Measurements from ENCODE around the gene PXT1. TPM values are rescaled to one million over a fixed set of nuclear protein-coding genes. Genes with fewer than 3 reads are reported as not detected.

Gene PXT1
- total and polyA plus RNA-seq, 9 of the 15 experiments (the other 6 are each of a cell fraction or from before 2014, with no cell fraction given): 0.09 to 0.11 (median 0.10) TPM; not detected in 5

DNA sequence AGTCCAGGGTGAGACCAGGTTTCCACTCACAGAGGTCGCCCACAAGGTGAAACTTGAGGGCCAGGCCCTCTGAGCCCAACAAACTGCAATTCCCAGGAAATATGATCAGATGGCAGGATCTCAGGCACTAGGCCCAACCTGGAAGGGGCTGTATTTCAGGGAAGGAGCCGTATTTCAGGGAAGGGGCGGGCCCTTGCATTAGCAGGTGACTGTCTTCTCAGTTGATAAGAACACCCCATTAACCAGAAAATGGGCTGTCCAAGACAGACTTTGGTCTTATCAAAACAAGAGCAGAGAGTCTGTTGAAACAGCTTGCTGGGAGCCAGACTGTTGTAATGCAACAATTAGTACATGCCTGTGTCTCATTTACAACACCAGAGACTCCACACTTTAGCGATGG is 95.0 kb downstream of the PXT1 start (continued):
- TF ChIP-seq ZNF75A (CRISPR knock-in tag; IDR thresholded peaks at IDR 0.05): no peak
- peak; percentile 90 for TF ChIP-seq ARID1B (IDR thresholded peaks at IDR 0.05)
- TF ChIP-seq, protein P1, sequence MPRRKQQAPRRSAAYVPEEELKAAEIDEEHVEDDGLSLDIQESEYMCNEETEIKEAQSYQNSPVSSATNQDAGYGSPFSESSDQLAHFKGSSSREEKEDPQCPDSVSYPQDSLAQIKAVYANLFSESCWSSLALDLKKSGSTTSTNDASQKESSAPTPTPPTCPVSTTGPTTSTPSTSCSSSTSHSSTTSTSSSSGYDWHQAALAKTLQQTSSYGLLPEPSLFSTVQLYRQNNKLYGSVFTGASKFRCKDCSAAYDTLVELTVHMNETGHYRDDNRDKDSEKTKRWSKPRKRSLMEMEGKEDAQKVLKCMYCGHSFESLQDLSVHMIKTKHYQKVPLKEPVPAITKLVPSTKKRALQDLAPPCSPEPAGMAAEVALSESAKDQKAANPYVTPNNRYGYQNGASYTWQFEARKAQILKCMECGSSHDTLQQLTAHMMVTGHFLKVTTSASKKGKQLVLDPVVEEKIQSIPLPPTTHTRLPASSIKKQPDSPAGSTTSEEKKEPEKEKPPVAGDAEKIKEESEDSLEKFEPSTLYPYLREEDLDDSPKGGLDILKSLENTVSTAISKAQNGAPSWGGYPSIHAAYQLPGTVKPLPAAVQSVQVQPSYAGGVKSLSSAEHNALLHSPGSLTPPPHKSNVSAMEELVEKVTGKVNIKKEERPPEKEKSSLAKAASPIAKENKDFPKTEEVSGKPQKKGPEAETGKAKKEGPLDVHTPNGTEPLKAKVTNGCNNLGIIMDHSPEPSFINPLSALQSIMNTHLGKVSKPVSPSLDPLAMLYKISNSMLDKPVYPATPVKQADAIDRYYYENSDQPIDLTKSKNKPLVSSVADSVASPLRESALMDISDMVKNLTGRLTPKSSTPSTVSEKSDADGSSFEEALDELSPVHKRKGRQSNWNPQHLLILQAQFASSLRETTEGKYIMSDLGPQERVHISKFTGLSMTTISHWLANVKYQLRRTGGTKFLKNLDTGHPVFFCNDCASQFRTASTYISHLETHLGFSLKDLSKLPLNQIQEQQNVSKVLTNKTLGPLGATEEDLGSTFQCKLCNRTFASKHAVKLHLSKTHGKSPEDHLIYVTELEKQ (CRISPR knock-in tag; IDR thresholded peaks at IDR 0.05): no peak
- TF ChIP-seq, protein P2, sequence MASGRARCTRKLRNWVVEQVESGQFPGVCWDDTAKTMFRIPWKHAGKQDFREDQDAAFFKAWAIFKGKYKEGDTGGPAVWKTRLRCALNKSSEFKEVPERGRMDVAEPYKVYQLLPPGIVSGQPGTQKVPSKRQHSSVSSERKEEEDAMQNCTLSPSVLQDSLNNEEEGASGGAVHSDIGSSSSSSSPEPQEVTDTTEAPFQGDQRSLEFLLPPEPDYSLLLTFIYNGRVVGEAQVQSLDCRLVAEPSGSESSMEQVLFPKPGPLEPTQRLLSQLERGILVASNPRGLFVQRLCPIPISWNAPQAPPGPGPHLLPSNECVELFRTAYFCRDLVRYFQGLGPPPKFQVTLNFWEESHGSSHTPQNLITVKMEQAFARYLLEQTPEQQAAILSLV (tag; IDR thresholded peaks at IDR 0.05): no peak
- TF ChIP-seq LCOR (CRISPR knock-in tag; IDR thresholded peaks at IDR 0.05): peak; percentile 86
- TF ChIP-seq, protein P3, sequence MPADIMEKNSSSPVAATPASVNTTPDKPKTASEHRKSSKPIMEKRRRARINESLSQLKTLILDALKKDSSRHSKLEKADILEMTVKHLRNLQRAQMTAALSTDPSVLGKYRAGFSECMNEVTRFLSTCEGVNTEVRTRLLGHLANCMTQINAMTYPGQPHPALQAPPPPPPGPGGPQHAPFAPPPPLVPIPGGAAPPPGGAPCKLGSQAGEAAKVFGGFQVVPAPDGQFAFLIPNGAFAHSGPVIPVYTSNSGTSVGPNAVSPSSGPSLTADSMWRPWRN (IDR thresholded peaks at IDR 0.05; ENCODE audit: low read depth): no peak
- TF ChIP-seq HNRNPL (IDR thresholded peaks at IDR 0.05; ENCODE audit: low read depth, low read length): no peak
- TF ChIP-seq GTF2A2 (tag; IDR thresholded peaks at IDR 0.05): no peak
- TF ChIP-seq SIX5 (IDR thresholded peaks at IDR 0.05; ENCODE audit: borderline replicate concordance in 1 of 2, insufficient read depth in 1 of 2, low read depth in 1 of 2, low read length in 2 of 2): no peak
- TF ChIP-seq, protein P4, sequence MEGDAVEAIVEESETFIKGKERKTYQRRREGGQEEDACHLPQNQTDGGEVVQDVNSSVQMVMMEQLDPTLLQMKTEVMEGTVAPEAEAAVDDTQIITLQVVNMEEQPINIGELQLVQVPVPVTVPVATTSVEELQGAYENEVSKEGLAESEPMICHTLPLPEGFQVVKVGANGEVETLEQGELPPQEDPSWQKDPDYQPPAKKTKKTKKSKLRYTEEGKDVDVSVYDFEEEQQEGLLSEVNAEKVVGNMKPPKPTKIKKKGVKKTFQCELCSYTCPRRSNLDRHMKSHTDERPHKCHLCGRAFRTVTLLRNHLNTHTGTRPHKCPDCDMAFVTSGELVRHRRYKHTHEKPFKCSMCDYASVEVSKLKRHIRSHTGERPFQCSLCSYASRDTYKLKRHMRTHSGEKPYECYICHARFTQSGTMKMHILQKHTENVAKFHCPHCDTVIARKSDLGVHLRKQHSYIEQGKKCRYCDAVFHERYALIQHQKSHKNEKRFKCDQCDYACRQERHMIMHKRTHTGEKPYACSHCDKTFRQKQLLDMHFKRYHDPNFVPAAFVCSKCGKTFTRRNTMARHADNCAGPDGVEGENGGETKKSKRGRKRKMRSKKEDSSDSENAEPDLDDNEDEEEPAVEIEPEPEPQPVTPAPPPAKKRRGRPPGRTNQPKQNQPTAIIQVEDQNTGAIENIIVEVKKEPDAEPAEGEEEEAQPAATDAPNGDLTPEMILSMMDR (IDR thresholded peaks at IDR 0.05 in 2 of 3, conservative IDR thresholded peaks at IDR 0.05 in 1 of 3; ENCODE audit: insufficient read depth in 2 of 3, low read depth in 1 of 3, low read length in 3 of 3): no peak
- peak; percentile 53; the same call in 1 of the 2 replicates for TF ChIP-seq SMARCE1 (IDR thresholded peaks at IDR 0.05)
- TF ChIP-seq, protein P5, sequence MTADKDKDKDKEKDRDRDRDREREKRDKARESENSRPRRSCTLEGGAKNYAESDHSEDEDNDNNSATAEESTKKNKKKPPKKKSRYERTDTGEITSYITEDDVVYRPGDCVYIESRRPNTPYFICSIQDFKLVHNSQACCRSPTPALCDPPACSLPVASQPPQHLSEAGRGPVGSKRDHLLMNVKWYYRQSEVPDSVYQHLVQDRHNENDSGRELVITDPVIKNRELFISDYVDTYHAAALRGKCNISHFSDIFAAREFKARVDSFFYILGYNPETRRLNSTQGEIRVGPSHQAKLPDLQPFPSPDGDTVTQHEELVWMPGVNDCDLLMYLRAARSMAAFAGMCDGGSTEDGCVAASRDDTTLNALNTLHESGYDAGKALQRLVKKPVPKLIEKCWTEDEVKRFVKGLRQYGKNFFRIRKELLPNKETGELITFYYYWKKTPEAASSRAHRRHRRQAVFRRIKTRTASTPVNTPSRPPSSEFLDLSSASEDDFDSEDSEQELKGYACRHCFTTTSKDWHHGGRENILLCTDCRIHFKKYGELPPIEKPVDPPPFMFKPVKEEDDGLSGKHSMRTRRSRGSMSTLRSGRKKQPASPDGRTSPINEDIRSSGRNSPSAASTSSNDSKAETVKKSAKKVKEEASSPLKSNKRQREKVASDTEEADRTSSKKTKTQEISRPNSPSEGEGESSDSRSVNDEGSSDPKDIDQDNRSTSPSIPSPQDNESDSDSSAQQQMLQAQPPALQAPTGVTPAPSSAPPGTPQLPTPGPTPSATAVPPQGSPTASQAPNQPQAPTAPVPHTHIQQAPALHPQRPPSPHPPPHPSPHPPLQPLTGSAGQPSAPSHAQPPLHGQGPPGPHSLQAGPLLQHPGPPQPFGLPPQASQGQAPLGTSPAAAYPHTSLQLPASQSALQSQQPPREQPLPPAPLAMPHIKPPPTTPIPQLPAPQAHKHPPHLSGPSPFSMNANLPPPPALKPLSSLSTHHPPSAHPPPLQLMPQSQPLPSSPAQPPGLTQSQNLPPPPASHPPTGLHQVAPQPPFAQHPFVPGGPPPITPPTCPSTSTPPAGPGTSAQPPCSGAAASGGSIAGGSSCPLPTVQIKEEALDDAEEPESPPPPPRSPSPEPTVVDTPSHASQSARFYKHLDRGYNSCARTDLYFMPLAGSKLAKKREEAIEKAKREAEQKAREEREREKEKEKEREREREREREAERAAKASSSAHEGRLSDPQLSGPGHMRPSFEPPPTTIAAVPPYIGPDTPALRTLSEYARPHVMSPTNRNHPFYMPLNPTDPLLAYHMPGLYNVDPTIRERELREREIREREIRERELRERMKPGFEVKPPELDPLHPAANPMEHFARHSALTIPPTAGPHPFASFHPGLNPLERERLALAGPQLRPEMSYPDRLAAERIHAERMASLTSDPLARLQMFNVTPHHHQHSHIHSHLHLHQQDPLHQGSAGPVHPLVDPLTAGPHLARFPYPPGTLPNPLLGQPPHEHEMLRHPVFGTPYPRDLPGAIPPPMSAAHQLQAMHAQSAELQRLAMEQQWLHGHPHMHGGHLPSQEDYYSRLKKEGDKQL (CRISPR knock-in tag; IDR thresholded peaks at IDR 0.05; ENCODE audit: borderline replicate concordance): no peak
- TF ChIP-seq, protein P6, sequence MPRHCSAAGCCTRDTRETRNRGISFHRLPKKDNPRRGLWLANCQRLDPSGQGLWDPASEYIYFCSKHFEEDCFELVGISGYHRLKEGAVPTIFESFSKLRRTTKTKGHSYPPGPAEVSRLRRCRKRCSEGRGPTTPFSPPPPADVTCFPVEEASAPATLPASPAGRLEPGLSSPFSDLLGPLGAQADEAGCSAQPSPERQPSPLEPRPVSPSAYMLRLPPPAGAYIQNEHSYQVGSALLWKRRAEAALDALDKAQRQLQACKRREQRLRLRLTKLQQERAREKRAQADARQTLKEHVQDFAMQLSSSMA (CRISPR knock-in tag; IDR thresholded peaks at IDR 0.05): no peak
- TF ChIP-seq ETS2 (tag; IDR thresholded peaks at IDR 0.05; ENCODE audit: borderline replicate concordance, poor library complexity, severe bottlenecking): no peak
